Stimulated activated CD4-positive, alpha-beta T cell treated with anti-CD3 and anti-CD28 coated beads, Interleukin-2, amount 100 ng/mL, for 24 hours (primary cell): Measurements from ENCODE around the gene PANK2.
"Not testable (repeated sequence)": the region's sequence is repeated elsewhere in the genome, so short reads cannot be mapped to it uniquely, and the experiment has no call there.

Experiments used
- DNase-seq, 2 donors: peaks; one replicate each; pipeline ENCODE4 v3.0.0-alpha.2; 2020

PANK2 gene

GRCh38 chr20:3930265-3931206 lies 41.3 kb downstream of the PANK2 start:
- DNase-seq = no peak

GRCh38 chr20:3931664-3932063 lies 42.5 kb downstream of the PANK2 start:
- no peak for DNase-seq

- no peak for DNase-seq
These were observed 43.1 kb downstream of the PANK2 start for GRCh38 chr20:3932277-3932676.

GRCh38 chr20:3932681-3933080 lies 43.5 kb downstream of the PANK2 start:
- DNase-seq = no peak

- DNase-seq = no peak
These were observed 44.0 kb downstream of the PANK2 start for GRCh38 chr20:3933218-3933617.

GRCh38 chr20:3934624-3935023 lies 45.4 kb downstream of the PANK2 start:
- no peak for DNase-seq

GRCh38 chr20:3935295-3935955 lies 46.2 kb downstream of the PANK2 start:
- no peak for DNase-seq

- no peak for DNase-seq
These were observed 46.8 kb downstream of the PANK2 start for GRCh38 chr20:3935956-3936340.

- DNase-seq = no peak
These were observed 48.4 kb downstream of the PANK2 start for GRCh38 chr20:3937618-3938017.

GRCh38 chr20:3940905-3941304 lies 51.7 kb downstream of the PANK2 start:
- DNase-seq = no peak

- not testable (repeated sequence) for DNase-seq
These were observed 57.5 kb downstream of the PANK2 start for GRCh38 chr20:3946666-3947065.

- no peak for DNase-seq
These were observed 75.5 kb downstream of the PANK2 start for GRCh38 chr20:3964719-3965118.

GRCh38 chr20:3966571-3966970 lies 77.4 kb downstream of the PANK2 start:
- DNase-seq = no peak

GRCh38 chr20:3970016-3970415 lies 80.8 kb downstream of the PANK2 start:
- no peak for DNase-seq

- DNase-seq = no peak
These were observed 82.0 kb downstream of the PANK2 start for GRCh38 chr20:3971145-3971544.

- no peak for DNase-seq
These were observed 83.0 kb downstream of the PANK2 start for GRCh38 chr20:3972161-3972560.

GRCh38 chr20:3972631-3973030 lies 83.4 kb downstream of the PANK2 start:
- DNase-seq = not testable (repeated sequence)

GRCh38 chr20:3973705-3974104 lies 84.5 kb downstream of the PANK2 start:
- DNase-seq = no peak

- DNase-seq = no peak
These were observed 87.3 kb downstream of the PANK2 start for GRCh38 chr20:3976511-3976910.
